Measurements from ENCODE around the gene SYK.

DNA sequence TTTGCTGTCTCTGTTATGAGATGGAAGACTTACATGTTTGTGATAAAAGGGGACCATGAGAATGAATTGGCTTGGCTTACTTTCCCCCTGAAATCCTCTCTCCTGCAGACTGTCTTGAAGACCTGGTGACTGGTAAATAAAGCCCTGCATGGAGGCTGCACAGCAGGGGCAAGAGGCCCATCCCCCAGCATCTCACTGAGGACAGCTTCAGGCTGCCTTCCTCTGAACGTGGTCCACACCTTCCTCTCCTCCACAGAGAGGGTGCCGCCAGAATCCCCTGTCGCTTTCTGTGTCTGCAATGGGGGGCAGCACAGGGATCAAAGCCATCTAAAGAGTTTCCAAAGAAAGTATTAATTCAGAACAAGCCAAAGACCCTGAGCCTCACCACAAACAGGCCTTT lies 94.6 kb downstream of the SYK start:
- TF ChIP-seq POLR2AphosphoS5 (IDR thresholded peaks at IDR 0.05) = no peak
- TF ChIP-seq, protein P1, sequence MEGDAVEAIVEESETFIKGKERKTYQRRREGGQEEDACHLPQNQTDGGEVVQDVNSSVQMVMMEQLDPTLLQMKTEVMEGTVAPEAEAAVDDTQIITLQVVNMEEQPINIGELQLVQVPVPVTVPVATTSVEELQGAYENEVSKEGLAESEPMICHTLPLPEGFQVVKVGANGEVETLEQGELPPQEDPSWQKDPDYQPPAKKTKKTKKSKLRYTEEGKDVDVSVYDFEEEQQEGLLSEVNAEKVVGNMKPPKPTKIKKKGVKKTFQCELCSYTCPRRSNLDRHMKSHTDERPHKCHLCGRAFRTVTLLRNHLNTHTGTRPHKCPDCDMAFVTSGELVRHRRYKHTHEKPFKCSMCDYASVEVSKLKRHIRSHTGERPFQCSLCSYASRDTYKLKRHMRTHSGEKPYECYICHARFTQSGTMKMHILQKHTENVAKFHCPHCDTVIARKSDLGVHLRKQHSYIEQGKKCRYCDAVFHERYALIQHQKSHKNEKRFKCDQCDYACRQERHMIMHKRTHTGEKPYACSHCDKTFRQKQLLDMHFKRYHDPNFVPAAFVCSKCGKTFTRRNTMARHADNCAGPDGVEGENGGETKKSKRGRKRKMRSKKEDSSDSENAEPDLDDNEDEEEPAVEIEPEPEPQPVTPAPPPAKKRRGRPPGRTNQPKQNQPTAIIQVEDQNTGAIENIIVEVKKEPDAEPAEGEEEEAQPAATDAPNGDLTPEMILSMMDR (IDR thresholded peaks at IDR 0.05) = no peak
- TF ChIP-seq POLR2A (IDR thresholded peaks at IDR 0.05) = no peak
